DMS153 treated with DMSO at 0.1 percent for 48 hours (cell line): ENCODE measurements around the gene PLPP4.

Experiments
- DNase-seq: peaks from one replicate; lab custom pipeline; 2025; ENCODE audit not compliant: unreplicated experiment; lab: John Stamatoyannopoulos, UW

PLPP4 gene

DNA sequence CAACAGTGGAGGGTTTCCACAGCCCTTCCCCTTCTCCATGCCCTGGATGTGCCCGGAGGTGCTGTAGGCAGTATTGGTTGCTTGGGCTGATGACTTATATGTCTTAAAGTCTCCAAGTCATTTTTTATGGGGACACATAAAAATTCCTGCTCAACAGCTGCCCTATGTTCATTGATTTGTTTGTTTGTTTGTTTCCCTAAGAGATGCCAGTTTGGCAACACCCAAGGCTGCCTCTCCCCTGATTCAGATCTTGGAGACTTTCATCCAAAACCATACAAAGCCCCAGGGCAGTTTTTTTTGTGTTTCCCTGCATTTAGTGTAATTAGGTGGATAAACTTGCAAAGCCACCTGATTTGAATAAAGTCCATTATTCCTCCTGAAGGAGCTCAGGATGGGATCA is 115.3 kb downstream of the PLPP4 start:
- no peak for DNase-seq

DNA sequence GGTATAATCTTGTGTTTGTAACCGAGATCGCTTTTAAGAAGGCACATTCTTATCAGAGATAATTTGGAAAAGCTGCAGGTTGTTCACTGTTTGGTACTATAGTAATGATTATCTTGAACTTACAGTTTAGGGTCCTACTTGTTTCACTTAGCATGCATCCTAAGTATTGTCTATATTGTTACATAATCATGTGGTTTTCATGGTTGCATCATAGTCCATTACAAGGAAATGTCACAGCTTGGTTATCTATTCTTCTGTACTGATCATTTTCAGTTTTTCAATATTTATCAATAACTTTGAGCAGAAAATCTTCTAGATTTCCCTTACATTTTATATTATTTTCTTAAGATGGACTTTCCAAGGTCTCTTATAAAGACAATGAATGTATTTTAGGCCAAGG is 116.3 kb downstream of the PLPP4 start:
- no peak for DNase-seq

DNA sequence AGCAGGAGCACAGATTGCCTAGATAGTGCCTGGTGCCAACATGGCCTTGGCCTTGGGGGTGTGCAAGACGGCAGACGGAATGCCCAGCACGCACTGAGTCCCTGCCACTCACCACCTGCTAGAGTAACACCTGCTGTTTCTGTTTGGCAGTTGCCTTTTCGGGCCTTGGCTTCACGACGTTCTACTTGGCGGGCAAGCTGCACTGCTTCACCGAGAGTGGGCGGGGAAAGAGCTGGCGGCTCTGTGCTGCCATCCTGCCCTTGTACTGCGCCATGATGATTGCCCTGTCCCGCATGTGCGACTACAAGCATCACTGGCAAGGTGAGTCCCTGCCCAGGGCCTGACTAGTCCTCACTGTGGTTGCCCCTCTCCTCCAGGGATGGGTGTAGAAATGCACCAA is 118.0 kb downstream of the PLPP4 start:
- DNase-seq = no peak

DNA sequence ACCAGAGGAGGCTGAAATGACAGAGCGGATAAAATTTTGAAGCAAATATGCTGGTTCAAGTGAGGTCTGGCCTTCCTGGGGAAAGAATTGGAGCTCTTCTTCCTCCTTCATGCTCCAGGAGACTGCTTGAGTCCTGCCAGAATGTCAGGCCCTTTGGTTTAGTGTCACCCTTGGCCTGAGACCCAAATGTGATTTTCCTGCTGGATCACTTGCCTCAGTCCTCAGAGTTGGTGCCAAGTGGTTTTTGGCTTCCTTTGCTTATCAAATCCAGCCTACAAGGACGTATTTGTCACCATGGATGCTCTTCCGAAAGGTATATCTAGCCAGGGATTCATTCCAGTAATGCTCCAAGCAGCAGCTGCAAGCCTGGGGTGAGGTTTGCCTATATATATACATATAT is 118.4 kb downstream of the PLPP4 start:
- DNase-seq = no peak

DNA sequence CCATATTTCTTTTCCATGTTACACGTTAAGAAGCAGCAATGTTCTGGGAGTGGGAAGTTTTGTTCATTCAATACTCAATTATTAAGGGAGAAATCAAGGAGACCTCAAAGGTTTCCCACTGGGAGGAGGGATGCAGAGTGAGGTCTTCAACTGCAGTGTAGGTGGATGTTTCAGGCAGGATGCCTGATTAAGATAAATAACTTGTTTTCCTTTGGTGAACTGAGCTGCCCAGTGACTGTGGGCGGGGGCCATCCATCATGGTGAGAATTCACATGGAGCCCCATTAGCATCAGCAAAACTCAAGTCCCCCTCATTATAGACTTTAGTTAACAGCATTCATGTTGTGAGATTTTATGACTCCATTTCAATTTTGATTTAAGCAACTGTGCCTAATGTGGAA is 121.1 kb downstream of the PLPP4 start:
- DNase-seq = no peak

DNA sequence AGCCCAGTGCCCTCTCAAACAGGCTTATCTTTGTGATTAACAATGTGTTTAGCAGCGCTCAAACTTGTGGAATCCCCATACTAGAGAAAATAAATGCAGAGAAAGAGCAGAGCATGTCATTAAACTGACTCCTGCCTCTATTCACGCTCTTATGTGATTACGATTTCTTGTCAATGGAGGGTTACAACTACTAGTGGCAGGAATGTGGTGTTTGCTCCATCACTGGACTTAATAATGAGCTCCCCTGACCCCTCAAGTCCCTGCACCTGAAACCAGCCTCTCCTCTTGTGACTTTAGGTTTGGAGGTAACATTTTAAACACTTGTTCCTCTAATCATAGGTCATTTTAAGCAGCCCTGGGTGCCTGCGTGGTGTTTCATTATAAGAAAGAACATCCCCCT is 121.9 kb downstream of the PLPP4 start:
- no peak for DNase-seq

DNA sequence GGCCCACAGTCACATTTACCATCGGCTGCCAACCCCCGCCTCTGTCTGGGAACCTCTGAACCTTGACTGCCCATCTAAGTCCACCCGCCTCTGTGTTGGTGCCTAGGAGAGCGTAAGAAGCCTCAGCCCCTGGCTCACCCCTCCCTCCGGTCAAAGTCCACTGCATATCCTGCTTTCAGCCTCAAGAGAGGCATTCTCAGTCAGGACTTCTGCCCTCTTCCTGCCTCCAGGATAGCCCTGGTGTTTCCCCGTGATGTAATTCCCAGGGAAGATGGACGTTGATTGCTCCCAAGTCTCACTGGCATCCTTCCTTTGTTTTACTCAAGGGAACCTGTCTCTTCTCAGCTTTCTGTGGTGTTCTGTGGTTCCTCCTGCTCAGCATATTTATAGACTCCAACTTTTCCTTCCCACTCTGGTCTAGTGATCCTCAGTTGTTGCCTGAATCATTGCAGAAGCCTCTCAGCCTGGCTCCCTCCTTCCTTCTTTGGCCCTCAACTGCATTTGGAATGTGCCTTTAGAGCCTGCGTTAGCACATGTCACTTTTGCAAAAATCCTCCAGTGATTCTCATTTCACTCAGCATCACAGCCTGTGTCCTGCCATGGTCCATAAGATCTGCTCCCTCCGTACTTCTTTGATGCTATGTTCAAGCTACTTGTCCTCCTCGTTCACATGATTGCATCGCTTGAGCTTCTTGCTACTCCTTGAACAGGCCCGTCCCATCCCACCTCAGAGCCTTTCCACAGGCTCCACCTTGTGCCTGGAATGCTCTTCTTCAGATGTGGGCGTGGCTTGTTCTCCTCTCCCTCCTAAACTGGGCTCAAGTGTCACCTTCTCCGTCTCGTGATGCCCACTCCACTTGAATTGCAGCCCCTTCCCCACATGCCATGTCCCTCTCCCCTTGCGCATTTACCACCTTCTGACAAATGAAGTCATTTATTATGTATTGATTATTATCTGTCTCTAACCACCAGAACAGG is 124.2 kb downstream of the PLPP4 start:
- no peak for DNase-seq

DNA sequence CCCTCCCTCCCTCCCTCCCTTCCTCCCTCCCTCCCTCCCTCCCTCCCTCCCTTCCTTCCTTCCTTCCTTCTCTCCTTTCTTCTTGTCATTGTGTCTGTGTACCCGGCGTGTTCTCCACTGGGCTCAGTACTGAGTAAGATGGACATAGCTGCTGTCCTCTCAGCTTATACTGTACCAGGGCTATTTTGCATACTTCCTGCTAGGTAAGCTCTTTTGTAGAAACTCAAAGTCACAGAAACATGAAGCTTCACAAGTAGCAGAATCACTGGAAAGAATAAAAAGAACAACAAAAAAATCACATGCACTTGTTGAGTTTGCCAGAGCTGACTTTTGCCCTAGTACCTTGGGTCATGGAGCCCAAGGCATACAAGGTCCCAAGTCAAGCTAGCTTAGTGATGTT is 125.7 kb downstream of the PLPP4 start:
- DNase-seq = no peak

DNA sequence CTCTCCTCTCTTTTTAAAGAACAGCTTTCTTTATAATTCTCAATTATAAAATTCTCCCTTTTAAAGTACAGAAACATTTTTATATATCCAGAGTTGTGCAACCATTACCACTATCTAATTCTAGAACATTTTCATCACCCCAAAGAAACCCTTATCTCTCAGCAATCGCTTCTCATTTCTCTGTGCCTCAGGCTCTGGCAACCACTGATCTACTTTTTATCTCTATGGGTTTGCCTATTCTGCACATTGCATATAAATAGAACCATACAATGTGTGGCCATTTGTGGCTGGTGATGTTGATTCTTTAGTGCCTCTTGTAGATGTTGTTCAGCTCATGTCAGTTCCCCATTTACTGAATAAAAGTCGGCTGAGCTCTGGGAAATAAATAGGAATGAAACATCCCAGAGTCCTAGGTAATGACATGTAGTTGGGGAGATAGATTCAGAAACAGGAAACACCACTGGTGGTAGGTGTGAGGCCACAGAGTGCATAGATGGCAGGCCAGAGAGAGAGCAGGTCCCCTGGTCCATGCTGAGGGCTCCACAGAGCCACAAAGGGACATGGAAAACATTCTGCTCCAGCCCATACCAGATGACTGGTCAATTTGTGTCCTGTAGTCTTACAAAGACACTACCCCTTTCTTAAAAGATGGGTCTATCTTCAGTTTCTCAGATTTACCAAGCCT is 126.5 kb downstream of the PLPP4 start:
- no peak for DNase-seq

DNA sequence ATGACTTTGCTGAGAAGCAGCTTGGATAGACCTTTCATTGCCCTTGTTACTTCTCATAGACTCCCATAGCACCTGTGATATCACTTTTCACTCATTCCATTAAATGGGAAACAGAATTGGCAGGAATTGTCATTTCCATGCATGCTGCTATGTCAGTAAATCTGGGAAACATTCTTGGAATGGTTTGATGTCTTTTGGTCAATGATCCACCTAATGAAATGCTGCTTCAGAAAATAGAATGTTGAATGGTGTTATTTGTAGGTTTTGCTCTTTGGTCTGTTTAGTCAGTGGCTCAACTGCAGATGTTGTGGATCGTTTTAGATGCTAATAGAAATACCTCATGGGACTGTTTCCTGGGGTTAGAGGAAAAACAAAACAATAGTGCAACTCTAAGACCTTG is 127.8 kb downstream of the PLPP4 start:
- no peak for DNase-seq

DNA sequence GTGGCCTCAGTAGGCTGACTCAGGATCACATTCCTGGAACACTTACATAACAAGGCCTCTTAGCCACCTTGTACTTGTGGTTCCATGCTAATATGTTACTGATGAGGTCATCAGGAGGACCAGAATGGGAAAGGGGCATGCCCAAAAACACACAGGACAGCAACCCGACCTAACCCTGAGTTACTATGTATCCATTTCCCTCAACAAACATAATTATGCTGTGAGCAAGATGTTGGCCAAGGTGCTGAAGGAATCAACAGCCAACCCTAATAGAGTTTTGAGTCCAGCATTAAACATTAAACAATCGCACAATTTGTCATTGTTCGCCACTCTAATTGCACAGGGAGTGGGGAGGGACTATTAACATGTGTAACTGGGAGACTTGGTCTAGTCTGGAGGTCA is 129.4 kb downstream of the PLPP4 start:
- DNase-seq = no peak

DNA sequence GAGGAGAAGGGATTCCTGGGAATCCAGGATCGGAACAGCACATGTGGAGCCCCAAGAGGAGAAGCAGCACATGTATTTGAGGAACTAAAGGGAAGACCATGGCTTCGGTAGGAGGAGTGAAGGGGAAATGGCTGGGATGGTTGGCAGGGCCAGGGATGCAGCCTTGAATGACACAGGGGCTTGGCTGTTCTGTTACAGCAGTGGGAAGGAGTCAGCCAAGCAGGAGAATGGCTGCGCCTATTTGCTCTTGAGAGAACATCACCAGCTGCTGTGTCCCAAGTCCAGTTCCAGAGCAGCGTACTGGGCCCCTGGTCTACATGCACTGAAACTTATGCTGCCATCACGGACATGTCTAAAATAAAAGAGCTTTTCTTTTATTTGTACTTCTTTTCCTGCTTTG is 130.0 kb downstream of the PLPP4 start:
- no peak for DNase-seq

DNA sequence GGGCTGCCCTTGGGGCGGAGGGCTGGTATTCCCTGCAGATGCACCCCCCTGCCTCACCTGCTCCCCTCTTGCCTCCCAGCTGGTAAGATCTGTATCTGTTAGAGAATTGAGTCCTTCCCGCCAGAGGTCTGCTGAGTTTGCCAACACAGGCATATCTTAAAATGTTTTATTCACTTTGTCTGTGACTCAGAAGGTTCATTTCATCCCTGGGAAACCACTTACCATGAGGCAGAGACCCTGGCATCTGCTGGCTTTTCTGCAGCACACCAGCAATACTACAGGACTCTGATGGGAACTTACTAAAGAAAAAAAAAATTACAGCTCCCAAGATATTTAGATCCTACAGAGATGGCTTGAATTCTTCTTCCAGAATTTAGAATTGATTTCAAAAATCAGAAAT is 131.3 kb downstream of the PLPP4 start:
- DNase-seq = no peak

DNA sequence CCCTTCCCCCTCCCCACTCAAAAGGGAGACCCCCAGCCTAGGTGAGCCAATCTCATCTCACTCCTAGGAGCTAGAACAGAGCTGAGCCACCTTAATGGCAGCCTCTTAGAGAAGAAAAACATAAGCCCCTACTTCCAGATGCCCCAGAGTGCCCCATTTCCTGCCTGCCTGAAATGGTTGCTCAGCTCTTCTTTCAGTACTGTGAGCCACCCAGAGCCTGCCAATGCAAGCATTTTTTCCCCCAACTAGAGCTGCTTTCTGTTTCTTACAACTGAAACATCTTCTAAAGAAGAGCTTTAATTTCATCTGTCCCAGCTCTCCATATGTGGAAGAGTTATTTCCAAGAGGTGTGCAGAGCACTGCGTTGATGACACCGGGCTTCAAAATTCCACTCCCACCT is 136.7 kb downstream of the PLPP4 start:
- DNase-seq = no peak

DNA sequence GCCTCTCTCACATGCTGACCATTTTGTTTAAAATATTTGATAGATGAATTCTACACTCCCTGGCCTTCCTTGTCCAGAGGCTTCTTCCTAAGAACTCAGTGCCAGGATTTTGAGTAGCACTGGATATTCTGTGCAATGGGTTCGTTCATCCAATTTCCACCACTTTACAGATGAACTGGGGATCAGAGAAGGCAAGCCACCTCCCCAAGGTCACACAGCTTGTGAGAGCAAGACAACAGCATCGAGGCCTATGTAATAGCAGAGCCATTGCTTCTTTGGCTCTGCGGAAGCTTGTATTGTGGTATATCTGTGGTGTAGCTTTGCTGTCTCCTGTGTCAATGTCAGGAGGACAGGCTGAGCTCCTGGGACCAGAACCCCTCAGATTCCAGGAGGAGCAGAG is 140.9 kb downstream of the PLPP4 start:
- no peak for DNase-seq

DNA sequence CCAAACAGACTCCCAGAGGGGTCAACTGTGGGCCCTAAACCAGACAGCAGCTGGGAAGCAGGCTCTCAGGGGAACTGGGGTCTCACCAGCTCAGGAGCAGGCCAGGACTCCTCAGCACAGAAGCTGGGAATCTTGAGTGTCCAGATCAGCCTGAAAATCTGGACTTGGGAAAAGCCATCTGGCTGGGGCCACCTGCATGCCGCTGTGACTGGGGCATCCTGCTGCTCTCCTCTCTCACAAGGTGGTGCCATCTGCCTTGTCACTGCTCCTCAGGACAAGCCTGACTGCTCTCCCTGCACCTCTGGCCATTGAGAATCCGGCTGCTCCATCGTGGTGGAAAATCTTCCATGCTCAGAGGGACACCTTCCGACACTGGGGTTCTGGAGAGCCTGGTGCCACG is 141.4 kb downstream of the PLPP4 start:
- no peak for DNase-seq

DNA sequence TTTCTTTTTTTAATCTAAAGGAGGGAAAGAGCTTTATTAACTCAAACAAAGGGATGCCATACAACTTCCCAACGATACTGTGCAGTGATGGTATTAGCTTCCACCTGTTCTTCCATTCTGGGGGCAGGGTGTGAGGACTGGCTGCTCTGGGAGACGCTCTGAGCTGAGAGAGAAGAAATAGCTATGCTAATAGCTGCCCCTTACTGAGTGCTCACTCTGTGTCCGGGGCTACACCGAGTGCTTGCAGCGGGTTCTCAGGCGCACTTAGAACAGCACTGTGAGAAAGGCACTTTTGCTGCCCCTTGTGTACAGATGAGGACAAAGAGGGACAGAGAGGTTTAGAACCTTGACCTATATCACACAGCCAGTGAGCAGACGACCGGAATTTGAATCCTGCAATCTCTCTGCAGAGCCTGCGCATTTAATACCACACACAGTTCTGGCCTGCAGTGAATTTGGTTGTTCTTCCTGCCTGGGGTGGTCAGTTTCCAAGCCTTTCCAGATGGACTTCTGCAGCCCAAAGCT is 142.2 kb downstream of the PLPP4 start:
- DNase-seq = no peak

DNA sequence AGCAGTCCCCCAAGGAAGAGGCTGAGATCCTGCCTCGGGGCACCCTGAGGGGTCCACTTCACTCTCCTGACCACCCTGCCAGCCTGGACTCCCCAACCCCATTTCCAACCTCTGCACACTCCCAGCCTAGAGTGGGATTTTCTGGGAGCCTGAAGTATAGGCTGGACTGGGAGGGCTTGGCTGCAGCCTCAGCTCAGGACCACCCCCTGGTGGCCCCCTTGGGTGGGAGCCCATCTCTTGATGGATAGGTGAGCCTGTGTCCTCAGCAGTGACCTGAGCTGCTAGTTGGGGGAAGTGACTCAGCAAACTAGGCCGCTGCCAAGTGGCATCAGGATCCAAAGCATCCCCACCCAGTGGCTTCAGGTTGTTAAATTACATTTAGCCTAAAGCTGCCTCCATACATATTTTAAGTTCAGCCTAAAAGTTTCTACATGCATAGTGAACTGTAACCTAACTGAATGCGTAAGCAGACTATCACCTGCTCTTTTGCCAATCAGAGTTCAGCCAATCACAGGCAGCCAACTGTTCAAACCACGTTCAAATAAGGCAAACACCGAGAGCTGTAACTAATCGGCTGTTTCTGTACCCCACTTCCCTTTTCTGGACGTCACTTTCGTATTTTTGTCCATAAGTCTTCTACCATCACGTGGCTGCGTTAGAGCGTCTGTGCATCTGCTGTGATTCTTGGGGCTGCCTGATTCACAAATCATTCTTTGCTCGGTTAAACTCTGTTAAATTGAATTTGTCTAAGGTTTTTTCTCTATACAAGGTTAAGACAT is 144.0 kb downstream of the PLPP4 start:
- DNase-seq = no peak

DNA sequence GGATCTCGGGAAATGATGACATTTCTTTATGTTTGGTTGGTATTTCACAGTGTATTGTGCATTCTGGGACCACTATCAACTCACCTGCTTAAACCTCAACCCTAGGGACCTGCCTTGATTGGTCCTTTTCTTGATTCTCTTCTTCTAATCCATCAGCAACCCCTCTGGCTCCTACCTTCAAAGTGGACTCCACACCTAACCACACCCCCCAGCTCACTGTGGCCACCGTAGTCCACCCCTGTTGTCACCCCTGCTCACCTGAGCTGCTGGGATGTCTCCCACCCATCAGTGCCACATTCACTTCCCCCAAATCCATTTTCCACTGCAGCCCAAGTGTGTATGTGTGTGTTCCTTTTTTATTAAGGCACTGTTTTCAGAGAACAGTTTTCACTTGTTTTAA is 145.0 kb downstream of the PLPP4 start:
- DNase-seq = no peak

DNA sequence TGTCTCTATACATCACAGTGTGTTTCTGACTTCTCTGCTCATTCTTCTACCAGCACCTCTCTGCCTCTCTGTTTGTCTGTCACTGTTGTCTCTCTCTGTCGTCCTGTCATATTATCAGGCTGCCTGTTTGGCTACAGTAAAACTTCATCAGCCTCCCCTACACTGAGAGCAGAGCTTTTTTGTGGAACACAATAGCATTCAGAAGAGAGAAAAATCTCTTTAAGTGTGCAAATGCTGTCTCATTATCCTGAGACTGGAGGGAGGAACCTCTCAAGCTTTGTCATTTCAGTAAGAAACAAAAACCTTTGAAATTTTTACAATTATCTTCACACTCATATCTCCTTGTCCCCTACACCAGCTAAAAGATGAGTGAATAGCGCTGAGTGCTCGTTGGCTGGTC is 148.4 kb downstream of the PLPP4 start:
- no peak for DNase-seq

DNA sequence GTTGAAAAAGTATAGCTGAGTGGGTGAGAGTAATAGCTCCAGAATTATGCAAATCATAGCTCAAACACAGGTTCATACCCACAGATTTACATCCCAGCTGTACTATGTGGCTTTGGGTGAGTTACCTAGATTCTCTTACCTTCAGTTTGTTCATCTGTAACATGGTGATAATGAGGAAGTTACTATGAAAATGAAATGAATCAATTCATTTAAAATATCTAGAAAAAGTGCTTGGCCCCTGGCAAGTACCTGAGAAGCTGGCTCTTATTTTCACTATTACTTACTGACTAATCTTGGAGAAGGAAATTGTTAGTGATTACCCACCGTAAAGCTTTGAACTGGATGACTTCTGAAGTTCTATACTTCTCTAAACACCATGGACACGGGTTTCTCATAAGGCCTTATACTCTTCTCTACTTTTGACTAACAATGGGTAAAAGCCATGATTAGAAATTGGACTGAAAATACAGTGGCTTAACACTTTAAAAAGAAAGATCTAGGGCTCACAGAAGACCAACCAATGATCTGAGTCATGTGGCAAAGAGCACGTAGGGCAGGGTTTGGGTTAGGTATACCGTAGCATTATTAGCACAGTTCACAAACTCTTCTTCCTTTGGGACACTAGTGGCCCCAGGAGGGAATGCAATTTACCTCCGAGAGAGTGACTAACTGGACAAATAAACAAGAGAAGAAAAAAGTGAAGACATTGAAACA is 149.2 kb downstream of the PLPP4 start:
- DNase-seq = no peak
